ENCODE results near the gene SNRNP25. TPM values are rescaled to one million over a fixed set of nuclear protein-coding genes. Genes with fewer than 3 reads are reported as not detected.

SNRNP25 gene
- total RNA-seq, 1 donor from 2014 or later: 16.8 TPM

DNA sequence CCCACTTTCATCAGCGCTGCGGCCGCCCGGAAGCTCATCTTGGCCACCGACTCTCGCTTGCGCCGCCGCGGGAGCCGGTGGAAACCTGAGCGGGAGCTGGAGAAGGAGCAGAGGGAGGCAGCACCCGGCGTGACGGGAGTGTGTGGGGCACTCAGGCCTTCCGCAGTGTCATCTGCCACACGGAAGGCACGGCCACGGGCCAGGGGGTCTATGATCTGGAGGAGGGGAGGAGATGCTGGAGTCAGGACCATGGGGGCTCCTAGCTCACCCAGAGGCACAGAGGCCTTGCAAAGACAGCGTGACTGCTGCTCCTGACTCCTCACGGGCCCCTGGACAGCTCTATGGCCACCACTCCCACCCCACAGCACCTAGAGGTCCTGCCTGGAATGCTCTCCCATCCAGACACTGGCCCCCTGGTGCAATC, 9.4 kb downstream of the SNRNP25 start:
- DNase-seq (ENCODE audit: low spot score): no peak

- no peak for DNase-seq (ENCODE audit: low spot score)
These were observed 9.8 kb downstream of the SNRNP25 start for GRCh38 chr16:63466-63865.

DNA sequence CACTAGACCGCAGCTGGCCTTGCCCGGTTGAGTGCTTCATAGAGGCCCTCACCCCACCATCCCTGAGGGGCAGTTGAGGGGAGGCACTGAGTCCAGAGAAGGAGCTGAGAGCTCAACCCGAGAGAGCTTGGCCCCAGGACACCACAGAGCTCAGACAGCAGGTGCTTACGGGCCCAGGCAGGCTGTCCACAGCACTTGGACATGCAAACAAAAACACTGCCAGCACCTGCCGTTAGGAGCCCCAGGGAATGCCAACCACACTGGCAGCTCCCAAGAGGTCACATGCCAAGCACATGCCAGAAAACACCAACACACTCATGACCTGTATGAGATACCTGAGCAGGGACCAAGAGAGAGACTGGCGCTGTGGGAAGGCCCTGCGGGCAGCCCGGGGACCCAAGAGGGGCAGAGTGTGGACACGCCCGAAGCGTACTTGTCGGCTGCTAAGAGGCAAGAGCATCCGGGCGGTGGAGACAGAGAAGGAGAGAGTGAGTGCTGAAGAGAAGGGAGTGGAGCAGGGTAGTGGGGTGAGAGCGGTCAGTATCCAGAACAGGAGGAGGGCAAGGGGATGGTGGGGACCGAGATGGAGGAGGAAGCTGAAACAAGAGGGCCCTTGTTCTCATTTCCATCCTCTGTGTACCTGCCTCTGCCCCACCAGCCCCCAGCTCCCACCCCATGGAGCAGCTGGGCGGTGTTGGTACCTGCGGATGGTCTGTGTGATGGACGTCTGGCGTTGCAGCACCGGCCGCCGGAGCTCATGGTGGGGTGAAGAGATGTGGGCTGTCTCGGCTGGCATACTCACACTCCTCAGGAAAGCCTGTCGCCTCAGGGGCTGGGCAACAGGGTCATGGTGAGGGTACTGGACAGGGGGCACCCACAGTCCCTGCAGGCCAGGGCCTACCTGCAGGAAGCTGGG, 10.6 kb downstream of the SNRNP25 start:
- no peak for DNase-seq (ENCODE audit: low spot score)

- no peak for DNase-seq (ENCODE audit: low spot score)
These were observed 11.3 kb downstream of the SNRNP25 start for GRCh38 chr16:64914-65255.

DNA sequence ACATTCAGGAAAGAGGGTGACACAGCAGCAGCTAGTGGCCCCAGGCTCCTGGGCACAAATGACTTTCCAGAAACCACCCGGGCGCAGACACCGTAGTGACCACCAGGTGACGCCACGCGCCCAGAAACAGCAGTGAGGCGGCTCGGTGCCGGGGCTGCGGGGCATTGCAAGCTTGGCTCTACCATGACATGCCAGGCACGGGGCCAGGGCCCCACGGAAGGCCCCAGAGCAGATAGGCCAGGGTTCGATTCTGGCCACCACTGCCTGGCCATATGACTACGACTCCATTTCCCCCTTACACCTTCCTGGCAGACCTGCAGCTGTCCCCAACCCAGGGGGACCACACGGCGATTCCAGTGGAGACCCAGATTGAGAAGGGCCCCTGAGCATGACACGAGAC, 12.1 kb downstream of the SNRNP25 start:
- DNase-seq (ENCODE audit: low spot score): peak; percentile 86

DNA sequence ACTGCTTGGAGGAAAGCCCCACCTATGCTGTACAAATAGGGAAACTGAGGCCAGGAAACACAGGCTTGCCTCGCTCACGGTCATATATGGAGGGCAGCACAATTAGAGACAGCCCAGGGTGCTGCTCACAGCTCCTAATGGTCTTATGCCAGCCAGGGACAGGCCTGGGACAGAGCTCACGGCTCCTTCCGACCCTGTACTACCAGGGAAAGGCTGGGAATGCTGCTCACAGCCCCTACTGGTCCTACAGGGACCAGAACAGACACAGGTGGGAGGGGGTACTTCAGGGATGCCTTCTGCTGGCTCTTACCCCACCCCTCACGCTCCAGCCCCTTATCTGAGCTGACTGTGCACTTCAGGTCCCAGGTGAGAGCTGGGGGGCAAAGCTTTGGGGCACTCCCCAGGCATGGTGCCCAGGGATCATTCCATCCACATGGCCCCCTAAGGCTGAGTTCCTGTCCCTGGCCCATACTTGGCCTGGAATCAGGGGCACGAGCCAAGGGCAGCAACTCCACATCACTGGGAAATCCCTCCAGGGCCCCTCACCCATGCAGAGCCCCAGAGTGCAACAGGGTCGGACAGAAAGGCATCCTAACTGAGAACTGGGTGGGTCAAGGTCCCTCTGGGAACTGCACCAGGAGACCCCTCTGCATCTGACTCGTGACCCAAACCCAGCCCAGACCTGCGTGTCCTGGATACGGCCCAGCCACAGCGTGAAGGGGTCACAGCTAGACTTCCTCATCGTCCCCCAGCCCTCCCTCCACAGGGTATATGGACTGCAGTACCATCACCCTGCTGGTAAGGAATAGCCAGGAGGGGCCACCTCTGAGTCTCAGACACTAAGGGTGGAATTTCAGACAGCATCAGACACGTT, 12.9 kb downstream of the SNRNP25 start:
- DNase-seq (ENCODE audit: low spot score): no peak

GRCh38 chr16:67183-67791, 13.7 kb downstream of the SNRNP25 start:
- no peak for DNase-seq (ENCODE audit: low spot score)

DNA sequence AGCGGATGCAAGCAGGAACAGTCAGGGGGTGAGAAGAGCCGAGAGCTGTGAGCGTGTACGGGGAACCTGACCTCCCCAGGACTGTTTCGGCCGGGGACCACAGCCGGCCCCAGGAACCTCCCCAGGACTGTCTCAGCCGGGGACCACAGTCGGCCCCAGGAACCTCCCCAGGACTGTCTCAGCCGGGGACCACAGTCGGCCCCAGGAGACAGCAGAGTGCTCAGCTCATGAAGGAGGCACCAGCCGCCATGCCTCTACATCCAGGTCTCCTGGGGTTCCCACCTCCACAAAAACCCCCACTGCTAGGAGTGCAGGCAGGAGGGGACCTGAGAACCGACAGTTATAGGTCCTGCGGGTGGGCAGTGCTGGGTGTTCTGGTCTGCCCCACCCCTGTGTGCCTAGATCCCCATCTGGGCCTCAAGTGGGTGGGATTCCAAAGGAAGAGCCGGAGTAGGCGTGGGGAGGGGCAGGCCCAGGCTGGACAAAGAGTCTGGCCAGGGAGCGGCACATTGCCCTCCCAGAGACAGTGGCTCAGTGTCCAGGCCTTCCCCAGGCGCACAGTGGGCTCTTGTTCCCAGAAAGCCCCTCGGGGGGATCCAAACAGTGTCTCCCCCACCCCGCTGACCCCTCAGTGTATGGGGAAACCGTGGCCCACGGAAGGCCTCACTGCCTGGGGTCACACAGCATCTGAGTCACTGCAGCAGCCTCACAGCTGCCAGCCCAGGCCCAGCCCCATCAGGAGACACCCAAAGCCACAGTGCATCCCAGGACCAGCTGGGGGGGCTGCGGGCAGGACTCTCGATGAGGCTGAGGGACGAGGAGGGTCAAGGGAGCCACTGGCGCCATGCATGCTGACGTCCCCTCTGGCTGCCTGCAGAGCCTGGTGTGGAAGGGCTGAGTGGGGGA, 14.5 kb downstream of the SNRNP25 start:
- no peak for DNase-seq (ENCODE audit: low spot score)

- DNase-seq (ENCODE audit: low spot score): no peak
These were observed 15.6 kb downstream of the SNRNP25 start for GRCh38 chr16:69181-69580.

- no peak for DNase-seq (ENCODE audit: low spot score)
These were observed 17.5 kb downstream of the SNRNP25 start for GRCh38 chr16:71210-71539.

- DNase-seq (ENCODE audit: low spot score): peak; percentile 82
These were observed 18.1 kb downstream of the SNRNP25 start for GRCh38 chr16:71540-72401.

DNA sequence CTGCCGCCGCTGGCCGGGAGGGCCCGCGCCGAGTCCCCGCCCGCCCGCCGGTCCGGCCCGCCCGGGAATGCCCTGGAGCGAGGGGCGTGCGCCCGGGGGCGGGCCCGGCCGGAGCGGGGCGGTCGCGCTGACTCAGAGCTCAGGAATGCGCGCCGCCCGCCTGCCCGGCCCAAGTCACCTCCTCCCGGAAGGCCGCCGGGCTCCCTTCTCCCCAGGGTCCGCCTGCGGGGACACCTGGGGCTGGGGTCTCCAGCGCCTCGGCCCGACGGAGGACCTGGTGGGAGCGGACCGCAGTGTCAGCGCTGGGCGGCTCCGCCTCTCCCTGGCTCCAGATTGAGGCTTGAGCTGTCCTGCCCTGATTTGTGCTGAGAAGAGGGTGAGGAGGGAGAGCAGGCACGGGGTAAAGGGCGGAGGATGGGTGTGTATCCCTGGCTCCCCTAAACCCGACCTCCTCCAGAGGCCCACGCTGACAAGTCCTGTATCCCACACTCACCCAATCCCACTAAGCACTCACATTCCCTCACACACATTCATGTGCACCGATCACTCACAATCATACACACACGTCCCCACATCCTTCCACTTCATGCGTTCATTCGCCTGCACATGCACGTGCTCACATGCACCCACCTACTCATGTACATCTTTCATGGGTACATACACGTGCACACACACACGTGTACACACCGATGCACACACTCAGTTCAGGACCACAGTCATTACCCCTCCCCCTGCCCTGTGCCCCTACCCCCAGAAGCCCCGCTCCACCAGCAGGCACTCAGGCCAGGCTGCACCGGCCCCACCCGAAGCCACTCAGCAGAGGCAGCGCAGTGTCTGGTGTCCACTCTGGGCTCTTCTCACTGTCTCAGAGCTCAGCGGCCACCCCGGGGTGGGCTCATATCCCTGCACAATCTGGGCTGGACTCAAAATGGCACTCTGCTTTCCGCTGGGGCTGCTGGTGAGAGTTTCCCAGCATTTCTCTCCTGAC, 19.2 kb downstream of the SNRNP25 start, which contains the start of gene RHBDF1:
Gene RHBDF1 (minus strand): TSS at position 71 of the 988 bp plus-strand sequence. CDS start 7,616 bp downstream, outside the sequence.
- no peak for DNase-seq (ENCODE audit: low spot score)

DNA sequence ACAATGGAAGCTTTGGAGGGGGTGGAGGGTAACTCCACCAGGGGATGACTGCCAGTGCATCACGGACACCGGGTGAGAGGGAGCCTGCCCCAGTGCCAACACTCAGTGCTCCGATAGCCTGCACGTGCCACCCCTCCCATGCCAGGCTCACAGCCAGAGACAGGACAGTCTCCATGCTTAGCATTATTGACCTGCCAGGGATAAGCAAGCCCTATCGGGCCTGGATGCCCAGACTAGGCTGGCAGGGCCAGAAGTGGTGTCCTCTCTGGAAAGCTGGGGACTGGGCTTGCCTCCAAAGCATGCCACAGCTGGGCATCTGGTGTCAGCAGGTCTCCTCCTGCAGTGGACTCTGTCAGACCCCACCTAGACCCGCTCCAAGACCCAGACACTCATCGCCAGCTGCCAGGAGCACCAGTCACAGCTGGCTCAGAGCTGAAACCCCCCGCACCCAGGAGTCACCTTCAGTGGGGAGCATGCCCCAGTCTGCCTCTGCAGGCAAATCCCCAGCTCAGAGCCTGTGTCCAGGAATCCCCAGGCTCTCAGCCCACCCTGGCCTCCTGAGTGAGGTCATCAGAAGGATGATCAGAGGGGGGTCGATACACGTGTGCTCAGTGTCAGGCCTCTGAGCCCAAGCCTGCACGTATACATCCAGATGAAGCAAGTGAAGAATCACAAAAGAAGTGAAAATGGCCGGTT, 20.6 kb downstream of the SNRNP25 start:
- DNase-seq (ENCODE audit: low spot score): no peak

DNA sequence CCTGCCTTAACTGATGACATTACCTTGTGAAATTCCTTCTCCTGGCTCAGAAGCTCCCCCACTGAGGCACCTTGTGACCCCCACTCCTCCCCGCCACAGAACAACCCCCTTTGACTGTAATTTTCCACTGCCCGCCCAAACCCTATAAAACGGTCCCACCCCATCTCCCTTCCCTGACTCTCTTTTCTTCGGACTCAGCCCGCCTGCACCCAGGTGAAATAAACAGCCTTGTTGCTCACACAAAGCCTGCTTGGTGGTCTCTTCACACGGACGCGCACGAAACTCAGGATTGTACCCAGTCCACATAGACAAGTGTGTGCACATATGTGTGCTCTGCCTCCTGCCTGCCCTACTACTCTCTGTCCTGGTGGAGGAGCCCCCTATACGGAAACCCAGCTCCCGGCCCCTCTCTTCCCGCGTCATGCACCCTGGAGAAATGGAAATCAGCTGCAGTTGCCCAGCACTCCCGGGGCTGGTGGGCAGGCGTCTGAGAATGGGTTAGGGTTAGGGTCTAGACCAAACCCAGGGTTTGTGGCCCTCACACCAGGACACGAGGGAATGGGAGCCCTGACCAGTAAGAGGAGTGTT, 21.2 kb downstream of the SNRNP25 start:
- DNase-seq (ENCODE audit: low spot score): no peak

- peak; percentile 86 for DNase-seq (ENCODE audit: low spot score)
These were observed 22.2 kb downstream of the SNRNP25 start for GRCh38 chr16:75580-76501.

DNA sequence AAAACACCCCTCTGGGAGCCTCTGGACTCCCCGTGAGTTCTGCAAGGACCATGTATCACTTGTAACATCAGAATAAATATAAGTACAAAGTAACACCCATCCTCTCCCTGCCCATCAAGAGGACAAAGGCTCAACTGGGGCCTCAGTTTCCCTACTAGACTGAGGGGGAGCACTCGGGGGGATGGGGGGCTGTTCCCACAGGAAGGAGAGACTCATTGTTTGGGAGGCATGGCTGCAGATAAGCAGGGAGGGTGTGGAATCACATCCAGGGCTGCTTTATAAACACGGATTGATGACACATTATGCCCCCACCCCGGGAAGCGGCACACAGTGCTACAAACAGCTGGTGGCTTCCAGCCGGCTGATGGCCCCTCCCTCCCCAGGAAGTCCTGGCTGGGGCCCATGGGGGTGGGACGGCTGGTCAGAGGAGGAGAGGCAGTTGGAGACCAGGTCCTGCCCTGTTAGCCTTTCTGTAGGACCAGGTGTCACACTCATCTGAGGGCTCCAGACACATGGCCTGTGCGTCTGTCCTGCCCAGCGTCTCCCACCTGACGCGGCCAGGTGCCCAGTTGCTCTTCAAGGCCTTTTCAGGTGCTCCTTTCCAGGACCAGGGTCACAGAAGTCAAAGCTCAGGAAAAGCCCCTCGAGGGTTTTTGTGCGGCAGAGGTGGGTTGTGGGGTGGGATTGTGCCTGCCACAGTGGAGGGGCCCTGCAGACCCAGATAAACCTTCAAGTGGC, 23.1 kb downstream of the SNRNP25 start:
- peak; percentile 77 for DNase-seq (ENCODE audit: low spot score)
